BE2C (cell line): ENCODE results near the gene PWWP2A.

ENCODE experiments used
- DNase-seq: peaks from one replicate; pipeline ENCODE4 v3.0.0-alpha.2; 2020
- H3K27me3 ChIP-seq: fragments of 250-450 bp; sonication (Bioruptor Pico); 2 replicates; pipeline ENCODE4 v1.5.1; 2020; ENCODE audit warnings: mild to moderate bottlenecking
- H3K36me3 ChIP-seq: fragments of 250-450 bp; sonication (Bioruptor Pico); 2 replicates; pipeline ENCODE4 v1.5.1; 2020; ENCODE audit warnings: mild to moderate bottlenecking
- H3K4me1 ChIP-seq: fragments of 250-450 bp; sonication (Bioruptor Pico); 2 replicates; pipeline ENCODE4 v1.5.1; 2020
- H3K4me3 ChIP-seq: 2 replicates; pipeline ENCODE4 v1.5.1; 2011; ENCODE audit warnings: low read depth, low read length
- H3K9me3 ChIP-seq: fragments of 250-450 bp; sonication (Bioruptor Pico); 2 replicates; pipeline ENCODE4 v1.5.1; 2020
- CTCF ChIP-seq: IDR thresholded peaks from 2 replicates; pipeline ENCODE4 v1.5.1; 2012; ENCODE audit warnings: mild to moderate bottlenecking, low read depth, low read length

Gene PWWP2A

GRCh38 chr5:160044967-160045366 is 74.3 kb downstream of the PWWP2A start:
- no peak for DNase-seq
- TF ChIP-seq CTCF = no peak
- Histone ChIP-seq H3K36me3 (peaks cover 13% of the 10 kb centered on the region), H3K4me1 (no peaks in the 10 kb centered on the region), H3K27me3 (no peaks in the 10 kb centered on the region), H3K9me3 (no peaks in the 10 kb centered on the region), H3K4me3 (no peak overlapping the region)

- H3K36me3 ChIP-seq = peaks cover 11% of the 10 kb centered on the region
- DNase-seq = no peak
- no peaks in the 10 kb centered on the region for H3K27me3 ChIP-seq
- no peaks in the 10 kb centered on the region for H3K9me3 ChIP-seq
- H3K4me3 ChIP-seq = no peak overlapping the region
- no peaks in the 10 kb centered on the region for H3K4me1 ChIP-seq
- TF ChIP-seq CTCF = no peak
Observed at GRCh38 chr5:160044391-160044804, 74.9 kb downstream of the PWWP2A start.

GRCh38 chr5:160042671-160043070 is 76.6 kb downstream of the PWWP2A start:
- Histone ChIP-seq H3K36me3 (peaks cover 15% of the 10 kb centered on the region), H3K9me3 (no peaks in the 10 kb centered on the region), H3K4me3 (no peak overlapping the region), H3K27me3 (no peaks in the 10 kb centered on the region), H3K4me1 (no peaks in the 10 kb centered on the region)
- no peak for DNase-seq
- TF ChIP-seq CTCF = no peak
